H1 (cell line): ENCODE results near the gene STARD6. TPM values are rescaled to one million over a fixed set of nuclear protein-coding genes. Genes with fewer than 3 reads are reported as not detected.

Experiments
- CTCF ChIA-PET: fragments of 300-600 bp; sonication (Branson Sonifier 250); formaldehyde crosslinking; loops from one replicate; lab custom pipeline; 2021; ENCODE audit not compliant: partially characterized antibody; lab: Charles Lee
- POLR2A ChIA-PET: fragments of 300-600 bp; sonication (Branson Sonifier 250); formaldehyde crosslinking; loops from one replicate; lab custom pipeline; 2021; ENCODE audit warnings: inconsistent platforms; ENCODE audit not compliant: partially characterized antibody; lab: Charles Lee
- DNase-seq, 2 experiments: peaks; one replicate each; pipeline versions ENCODE4 v3.0.0 to v3.0.0-alpha.2; 2010 to 2022; ENCODE audit warnings: low spot score in 2 of 2, low read depth in 1 of 2, mixed read lengths in 1 of 2
- FAIRE-seq: peaks from 2 replicates; lab custom pipeline; 2011; peaks lifted over from hg19 to GRCh38; lab: Jason Lieb, UNC
- H2AFZ ChIP-seq: 2 replicates; pipeline ENCODE4 v1.8.1; 2012; ENCODE audit warnings: low read length, inconsistent platforms
- H2AK5ac ChIP-seq: 2 replicates; pipeline ENCODE4 v1.6.1; 2013; ENCODE audit warnings: low read depth, low read length
- H2BK120ac ChIP-seq: replicated peaks from 2 replicates; pipeline ENCODE3; 2013; ENCODE audit warnings: low read depth, low read length, inconsistent platforms
- H2BK12ac ChIP-seq: 2 replicates; pipeline ENCODE4 v1.6.1; 2013; ENCODE audit warnings: low read depth, low read length
- H2BK15ac ChIP-seq: 2 replicates; pipeline ENCODE4 v1.6.1; 2013; ENCODE audit warnings: low read length
- H2BK20ac ChIP-seq: 2 replicates; pipeline ENCODE4 v1.6.1; 2013; ENCODE audit warnings: low read length
- H2BK5ac ChIP-seq: 2 replicates; pipeline ENCODE4 v1.6.1; 2013; ENCODE audit warnings: low read depth, low read length
- H3K14ac ChIP-seq: 2 replicates; pipeline ENCODE4 v1.6.1; 2013; ENCODE audit warnings: inconsistent platforms; ENCODE audit not compliant: insufficient read length
- H3K18ac ChIP-seq: 2 replicates; pipeline ENCODE4 v1.6.1; 2013; ENCODE audit warnings: low read length; ENCODE audit errors: extremely low read depth
- H3K23ac ChIP-seq: 2 replicates; pipeline ENCODE4 v1.6.1; 2013; ENCODE audit warnings: inconsistent platforms; ENCODE audit not compliant: insufficient read length
- H3K23me2 ChIP-seq: 2 replicates; pipeline ENCODE4 v1.6.1; 2013; ENCODE audit warnings: low read depth, low read length
- H3K27ac ChIP-seq: 2 replicates; pipeline ENCODE4 v1.6.1; 2011; ENCODE audit warnings: low read depth, low read length, inconsistent platforms
- H3K27me3 ChIP-seq, 4 experiments: replicated peaks in 1 of 4; 1 replicate in 1 of 4; 2 replicates in 3 of 4; pipeline versions ENCODE4 v1.6.1 to v1.8.1; 2011 to 2013; ENCODE audit warnings: low read length in 3 of 4, mild to moderate bottlenecking in 3 of 4, inconsistent platforms in 2 of 4, mixed read lengths in 2 of 4, moderate library complexity in 1 of 4; ENCODE audit not compliant: control insufficient read depth in 3 of 4, insufficient read depth in 3 of 4; ENCODE audit errors: extremely low read depth in 1 of 4
- H3K36me3 ChIP-seq, 4 experiments: 2 replicates each; pipeline versions ENCODE4 v1.6.1 to v1.8.1; 2011 to 2013; ENCODE audit warnings: mild to moderate bottlenecking in 4 of 4, low read length in 3 of 4, moderate library complexity in 2 of 4, control low read depth in 1 of 4, inconsistent platforms in 1 of 4; ENCODE audit not compliant: insufficient read depth in 4 of 4, control insufficient read depth in 2 of 4
- H3K4ac ChIP-seq: replicated peaks from 2 replicates; pipeline ENCODE3; 2013; ENCODE audit warnings: low read length, low read depth, mixed read lengths, inconsistent platforms; ENCODE audit not compliant: insufficient read length
- H3K4me1 ChIP-seq, 4 experiments: replicated peaks in 1 of 4; 1 replicate in 1 of 4; 2 replicates in 3 of 4; pipeline versions ENCODE4 v1.6.1 to v1.8.1; 2011 to 2013; ENCODE audit warnings: low read length in 3 of 4, inconsistent platforms in 2 of 4, mixed read lengths in 1 of 4; ENCODE audit not compliant: insufficient read depth in 4 of 4, control insufficient read depth in 3 of 4
- H3K4me2 ChIP-seq, 2 experiments: 2 replicates each; pipeline versions ENCODE4 v1.6.1 to v1.8.1; 2011 to 2013; ENCODE audit warnings: low read depth in 2 of 2, low read length in 2 of 2, control low read depth in 1 of 2, inconsistent platforms in 1 of 2, mild to moderate bottlenecking in 1 of 2; ENCODE audit not compliant: insufficient read depth in 1 of 2
- H3K4me3 ChIP-seq, 4 experiments: fragments of 200-600, 300-600 bp in 1 of 4; sonication (generic), shearing (Covaris generic), sonication (Bioruptor Twin) in 1 of 4; 2 replicates each; pipeline versions ENCODE4 v1.5.1 to v1.8.1; 2011 to 2016; ENCODE audit warnings: low read length in 4 of 4, low read depth in 3 of 4, control low read depth in 2 of 4, inconsistent platforms in 2 of 4, mild to moderate bottlenecking in 2 of 4, mixed read lengths in 1 of 4, moderate library complexity in 1 of 4; ENCODE audit not compliant: insufficient read depth in 2 of 4; ENCODE audit errors: extremely low read depth in 1 of 4
- H3K56ac ChIP-seq: replicated peaks from 2 replicates; pipeline ENCODE3; 2013; ENCODE audit warnings: low read depth, mild to moderate bottlenecking, mixed read lengths, low read length, inconsistent platforms; ENCODE audit not compliant: insufficient read length
- H3K79me1 ChIP-seq: 2 replicates; pipeline ENCODE4 v1.6.1; 2013; ENCODE audit warnings: low read depth, low read length, control low read depth
- H3K79me2 ChIP-seq, 2 experiments: 2 replicates each; pipeline versions ENCODE4 v1.6.1 to v1.8.1; 2012 to 2013; ENCODE audit warnings: low read length in 2 of 2, mild to moderate bottlenecking in 2 of 2, inconsistent platforms in 1 of 2; ENCODE audit not compliant: insufficient read depth in 2 of 2, control insufficient read depth in 1 of 2
- H3K9ac ChIP-seq, 4 experiments: replicated peaks in 1 of 4; 1 replicate in 1 of 4; 2 replicates in 3 of 4; pipeline versions ENCODE4 v1.6.1 to v1.8.1; 2011 to 2013; ENCODE audit warnings: low read depth in 3 of 4, low read length in 3 of 4, control low read depth in 2 of 4, mild to moderate bottlenecking in 2 of 4, moderate library complexity in 2 of 4, inconsistent platforms in 1 of 4; ENCODE audit errors: extremely low read depth in 1 of 4
- H3K9me3 ChIP-seq, 2 experiments: 2 replicates each; pipeline versions ENCODE4 v1.6.1 to v1.8.1; 2012 to 2013; ENCODE audit warnings: mild to moderate bottlenecking in 2 of 2, moderate library complexity in 2 of 2, control low read depth in 1 of 2, inconsistent platforms in 1 of 2, low read depth in 1 of 2, low read length in 1 of 2, mixed read lengths in 1 of 2; ENCODE audit not compliant: insufficient read depth in 2 of 2
- H4K20me1 ChIP-seq, 2 experiments: replicated peaks in 1 of 2; 2 replicates each; pipeline versions ENCODE3 to v1.8.1; 2011 to 2013; ENCODE audit warnings: inconsistent platforms in 2 of 2, low read length in 2 of 2, mild to moderate bottlenecking in 1 of 2; ENCODE audit not compliant: insufficient read depth in 2 of 2, control insufficient read depth in 1 of 2
- H4K5ac ChIP-seq: 2 replicates; pipeline ENCODE4 v1.6.1; 2013; ENCODE audit warnings: low read length, low read depth, mixed read lengths, inconsistent platforms; ENCODE audit not compliant: insufficient read length
- H4K8ac ChIP-seq: 2 replicates; pipeline ENCODE4 v1.8.0; 2013; ENCODE audit warnings: mild to moderate bottlenecking, moderate library complexity, low read length, inconsistent platforms; ENCODE audit not compliant: insufficient read depth; ENCODE audit errors: extremely low read depth
- H4K91ac ChIP-seq: replicated peaks from 2 replicates; pipeline ENCODE3; 2013; ENCODE audit warnings: low read length, mixed read lengths, inconsistent platforms; ENCODE audit not compliant: insufficient read length
- BCL11A ChIP-seq, 2 experiments: IDR thresholded peaks; one replicate each; pipeline ENCODE4 v1.6.1; 2011; ENCODE audit warnings: low read depth in 2 of 2, low read length in 2 of 2, mild to moderate bottlenecking in 2 of 2
- NRF1 ChIP-seq: IDR thresholded peaks from 2 replicates; pipeline ENCODE4 v1.6.1; 2011; ENCODE audit warnings: mild to moderate bottlenecking, low read depth, low read length, improper control_type of control experiment
- WGBS, 2 experiments: shearing (Covaris generic) in 1 of 2; methylation state at CpG; one replicate each; pipeline versions ENCODE4 v1.1.6 to v1.1.7; 2013 to 2015; ENCODE audit warnings: low lambda C conversion rate in 2 of 2, mixed read lengths in 2 of 2, inconsistent platforms in 1 of 2, low coverage in 1 of 2, missing lambda C conversion rate in 1 of 2; ENCODE audit not compliant: insufficient replicate concordance in 2 of 2, insufficient coverage in 1 of 2, insufficient read length in 1 of 2; ENCODE audit errors: extremely low coverage in 1 of 2, missing lambda C conversion rate in 1 of 2; 5-methylcytosine and 5-hydroxymethylcytosine counted together
- polyA plus RNA-seq, 7 experiments: library from polyadenylated mRNA; depleted of rRNA in 3 of 7; stranded (reverse) in 5 of 7; unstranded in 2 of 7; fragments of >200 nt in 5 of 7; fragments of 200-250 nt in 2 of 7; gene quantifications; 1 replicate in 5 of 7; 2 replicates in 1 of 7; 4 replicates in 1 of 7; pipeline versions ENCODE4 v1.2.1 to v1.2.3, GENCODE V29; 2011 to 2013; ENCODE audit warnings: missing spikeins in 2 of 7, mixed read lengths in 2 of 7
- total RNA-seq: library from RNA; stranded (reverse); fragmentation: NEBNext Ultra II Directional; extraction: Animal tissue kit (Norgen Biotek cat#: 25700); gene quantifications from 2 replicates; pipeline ENCODE4 v1.2.1, GENCODE V29; 2021

The STARD6 gene
- total and polyA plus RNA-seq, 2 of the 8 experiments (the other 6 are each of a cell fraction or from before 2014, with no cell fraction given) = not detected

DNA sequence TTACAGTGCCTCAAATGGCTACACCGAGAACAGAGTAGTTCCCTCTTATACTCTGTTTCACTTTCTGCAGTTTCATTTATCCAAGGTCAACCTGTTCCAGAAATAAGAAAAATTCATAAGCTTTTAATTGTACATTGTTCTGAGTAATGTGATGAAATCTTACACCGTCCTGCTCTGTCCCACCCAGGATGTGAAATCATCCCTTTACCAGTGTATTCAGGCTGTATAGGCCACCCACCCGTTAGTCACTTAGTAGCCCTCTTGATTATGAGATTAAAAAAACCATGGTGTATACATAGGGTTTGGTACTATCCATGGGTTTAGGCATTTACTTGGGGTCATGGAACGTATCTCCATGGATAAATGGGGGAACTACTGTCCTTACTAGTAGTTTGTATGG lies 29.8 kb downstream of the STARD6 start:
- CTCF ChIA-PET = no interaction called here

More for the DNA sequence above, 29.8 kb downstream of the STARD6 start:
- H2BK120ac ChIP-seq = no peak overlapping the region
- no peak overlapping the region for H4K91ac ChIP-seq
- TF ChIP-seq BCL11A (IDR thresholded peaks at IDR 0.05; ENCODE audit: low read depth in 2 of 2, low read length in 2 of 2) (no peak), NRF1 (no peak)
- TF ChIP-seq, all 59 proteins: peak for 0
- FAIRE-seq = no peak
- no peak overlapping the region for H2BK15ac ChIP-seq
- no peak overlapping the region for H4K8ac ChIP-seq
- no peak overlapping the region for H3K14ac ChIP-seq
- DNase-seq = no peak
- no peak overlapping the region for H3K18ac ChIP-seq
- H3K79me1 ChIP-seq = no peaks in the 10 kb centered on the region
- H4K20me1 ChIP-seq = no peaks in the 10 kb centered on the region
- no peaks in the 10 kb centered on the region for H3K79me2 ChIP-seq
- H3K4me2 ChIP-seq = no peak overlapping the region
- no peak overlapping the region for H2BK5ac ChIP-seq
- no peaks in the 10 kb centered on the region for H3K23me2 ChIP-seq
- H3K23ac ChIP-seq = no peak overlapping the region
- no peaks in the 10 kb centered on the region for H3K36me3 ChIP-seq
- POLR2A ChIA-PET = no interaction called here
- no peak overlapping the region for H2BK20ac ChIP-seq
- no peaks in the 10 kb centered on the region for H3K9me3 ChIP-seq
- H4K5ac ChIP-seq = no peak overlapping the region
- H3K4me3 ChIP-seq = no peak overlapping the region
- no peak overlapping the region for H3K9ac ChIP-seq
- WGBS, 2 experiments = 88% methylated on average over 4 of the region's 4 CpGs; no CpG with 5 or more reads in 1 of the 2 experiments
- H3K56ac ChIP-seq = no peak overlapping the region
- H3K27me3 ChIP-seq = no peaks in the 10 kb centered on the region
- no peaks in the 10 kb centered on the region for H3K4me1 ChIP-seq
- H2AFZ ChIP-seq = no peak overlapping the region
- no peak overlapping the region for H2BK12ac ChIP-seq
- no peak overlapping the region for H2AK5ac ChIP-seq
- no peak overlapping the region for H3K4ac ChIP-seq
- no peak overlapping the region for H3K27ac ChIP-seq
